ENCODE measurements around the gene RSPH9. TPM values are rescaled to one million over a fixed set of nuclear protein-coding genes. Genes with fewer than 3 reads are reported as not detected.
"Not testable (repeated sequence)": the region's sequence is repeated elsewhere in the genome, so short reads cannot be mapped to it uniquely, and the experiment has no call there.

The RSPH9 gene
- total and polyA plus RNA-seq, 12 donors, result 0.20 to 1.00 (median 0.37) TPM; not detected in 2

- TF ChIP-seq POLR2A (IDR thresholded peaks at IDR 0.05), result no peak
- no peak for TF ChIP-seq CTCF (IDR thresholded peaks at IDR 0.05)
- DNase-seq, result no peak
- WGBS, 4 donors, result 87 to 99% (median 93%) methylated on average over 3 of the region's 3 CpGs
- H3K27ac ChIP-seq, result no peak overlapping the region
- intact Hi-C loops (cut with DNase I), result no loop called here
- no peaks in the 10 kb centered on the region for H3K27me3 ChIP-seq
- no peaks in the 10 kb centered on the region for H3K9me3 ChIP-seq (replicated peaks in 1 of 3)
- peaks cover 4 to 5% of the 10 kb centered on the region in 2 donors for H3K4me1 ChIP-seq (replicated peaks in 1 of 2)
- no peaks in the 10 kb centered on the region for H3K36me3 ChIP-seq (replicated peaks in 1 of 2)
- no peak overlapping the region for H3K4me3 ChIP-seq
Observed at GRCh38 chr6:43647613-43648012, 2.8 kb downstream of the RSPH9 start.

GRCh38 chr6:43648248-43648647 is 3.4 kb downstream of the RSPH9 start:
- intact Hi-C loops (cut with DNase I), result no loop called here
- no peak overlapping the region for H3K4me3 ChIP-seq
- no peak for DNase-seq
- H3K36me3 ChIP-seq (replicated peaks in 1 of 2), result no peaks in the 10 kb centered on the region
- H3K27me3 ChIP-seq, result no peaks in the 10 kb centered on the region
- H3K4me1 ChIP-seq (replicated peaks in 1 of 2), result peaks cover 4 to 5% of the 10 kb centered on the region in 2 donors
- H3K27ac ChIP-seq, result no peak overlapping the region
- no peaks in the 10 kb centered on the region for H3K9me3 ChIP-seq (replicated peaks in 1 of 3)
- 78 to 93% (median 88%) methylated on average over 2 of the region's 2 CpGs for WGBS, 4 donors
- TF ChIP-seq CTCF (IDR thresholded peaks at IDR 0.05), result no peak
- no peak for TF ChIP-seq POLR2A (IDR thresholded peaks at IDR 0.05)

GRCh38 chr6:43652822-43653221 is 8.0 kb downstream of the RSPH9 start:
- H3K27me3 ChIP-seq; intact Hi-C loops (cut with DNase I); H3K9me3 ChIP-seq (replicated peaks in 1 of 3); H3K4me3 ChIP-seq; H3K27ac ChIP-seq; H3K4me1 ChIP-seq (replicated peaks in 1 of 2); H3K36me3 ChIP-seq (replicated peaks in 1 of 2); DNase-seq: not testable (repeated sequence)
- WGBS, 4 donors, result 80 to 97% (median 88%) methylated on average over 2 of the region's 2 CpGs

DNA sequence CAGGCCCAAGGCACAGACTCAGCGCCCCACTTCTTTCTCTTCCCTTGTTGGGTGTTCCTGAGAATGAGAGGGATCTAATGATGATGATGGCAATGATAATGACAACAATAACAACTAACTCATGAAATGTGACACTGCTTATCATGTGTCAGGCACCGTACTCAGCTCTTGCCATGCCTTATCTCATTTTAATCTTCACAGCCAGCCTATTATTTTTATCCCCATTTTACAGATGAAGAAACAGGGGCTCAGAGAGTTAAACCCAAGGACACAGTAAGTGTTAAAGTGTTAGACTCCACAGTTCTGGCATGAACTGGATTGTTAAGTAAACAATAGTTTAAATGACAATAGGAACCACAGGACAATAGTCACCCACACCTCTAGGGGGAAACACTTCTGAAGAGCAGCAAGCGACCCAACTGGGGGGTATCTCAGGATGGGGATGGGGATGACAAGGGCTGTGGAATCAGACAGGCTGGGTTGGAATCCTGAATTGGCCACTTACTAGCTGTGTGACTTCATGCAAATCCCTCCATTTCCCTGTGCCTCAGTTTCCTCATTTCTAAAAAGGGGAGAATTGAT is 12.5 kb downstream of the RSPH9 start:
- no peak for DNase-seq
- WGBS, 4 donors, result 87 to 95% (median 91%) methylated on average over 3 of the region's 3 CpGs
- intact Hi-C loops (cut with DNase I), result no loop called here

More for the DNA sequence above, 12.5 kb downstream of the RSPH9 start:
- TF ChIP-seq POLR2A (IDR thresholded peaks at IDR 0.05) (no peak), CTCF (IDR thresholded peaks at IDR 0.05) (no peak)
- Histone ChIP-seq H3K4me1 (replicated peaks in 1 of 2) (no peaks in the 10 kb centered on the region), H3K9me3 (replicated peaks in 1 of 3) (no peaks in the 10 kb centered on the region), H3K27ac (no peak overlapping the region), H3K4me3 (no peak overlapping the region), H3K27me3 (no peaks in the 10 kb centered on the region), H3K36me3 (replicated peaks in 1 of 2) (no peaks in the 10 kb centered on the region)
